ENCODE results near the gene SPAAR.
A peak's percentile ranks its signal among the peaks of the same experiment; 100 is the strongest.

Gene SPAAR, protein sequence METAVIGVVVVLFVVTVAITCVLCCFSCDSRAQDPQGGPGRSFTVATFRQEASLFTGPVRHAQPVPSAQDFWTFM

DNA sequence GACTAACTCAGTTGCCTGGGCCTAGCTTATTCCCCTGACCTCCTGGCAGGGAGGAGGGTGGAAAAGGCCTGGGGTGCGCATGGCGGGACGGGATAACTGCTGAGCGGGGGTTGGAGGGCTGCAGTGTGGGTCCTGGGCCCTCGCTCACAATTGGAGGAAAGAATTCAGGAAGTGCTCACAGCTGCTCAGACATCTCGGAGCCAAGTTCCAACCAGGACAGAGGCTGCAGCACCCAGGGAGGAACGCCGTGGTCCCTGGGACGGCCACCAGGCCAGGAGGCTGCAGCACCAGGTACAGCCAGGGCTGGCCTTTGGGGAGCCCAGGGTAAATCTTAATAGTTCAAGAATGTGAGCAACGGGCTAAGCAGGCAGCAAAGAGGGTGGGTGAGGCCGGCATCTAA lies at the start of gene SPAAR:
SPAAR (plus strand) TSS at position 217 of the 400 bp plus-strand sequence. CDS start 974 bp downstream, outside the sequence.
- Mint-ChIP-seq H3K27ac (peak within 1 kb of the TSS; percentile 96), H3K4me3 (no peak within 1 kb of the TSS), H3K36me3 (peaks cover 2% of the 10 kb centered on the region), H3K4me1 (peaks cover 53% of the 10 kb centered on the region), H3K9me3 (no peaks in the 10 kb centered on the region), H3K27me3 (peaks cover 18% of the 10 kb centered on the region)
- CTCF ChIA-PET: interaction anchor here (4.7 kb wide), 1 partner anchor 36 kb away, joined by 35 read pairs; no protein-coding TSS in a partner anchor
- no peak for DNase-seq

DNA sequence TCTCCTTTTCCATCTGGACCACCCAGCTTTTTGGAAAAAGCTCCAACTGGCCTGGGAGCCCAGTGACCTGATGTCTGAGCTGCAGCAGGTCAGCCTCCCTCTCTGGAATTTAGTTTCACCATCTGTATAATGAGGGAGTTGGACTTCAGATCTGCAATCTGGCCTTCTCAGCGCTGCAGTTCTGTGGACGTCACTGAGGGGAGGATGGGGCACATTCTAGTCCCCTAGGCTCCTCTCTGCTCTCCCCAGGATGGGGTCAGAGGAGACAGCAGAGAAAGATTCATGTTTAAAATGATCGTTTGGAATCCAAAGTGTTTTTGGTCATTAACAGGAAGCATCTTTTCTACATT lies 49.3 kb upstream of the SPAAR start:
- peaks cover 7% of the 10 kb centered on the region for H3K4me1 Mint-ChIP-seq
- H3K27me3 Mint-ChIP-seq: peaks cover 60% of the 10 kb centered on the region
- H3K9me3 Mint-ChIP-seq: no peaks in the 10 kb centered on the region
- CTCF ChIA-PET: interaction anchor here (1.3 kb wide), 1 partner anchor 163 kb away, joined by 4 read pairs; no protein-coding TSS in a partner anchor
- H3K4me3 Mint-ChIP-seq: no peak overlapping the region
- no peak overlapping the region for H3K27ac Mint-ChIP-seq
- no peaks in the 10 kb centered on the region for H3K36me3 Mint-ChIP-seq
- no peak for DNase-seq

DNA sequence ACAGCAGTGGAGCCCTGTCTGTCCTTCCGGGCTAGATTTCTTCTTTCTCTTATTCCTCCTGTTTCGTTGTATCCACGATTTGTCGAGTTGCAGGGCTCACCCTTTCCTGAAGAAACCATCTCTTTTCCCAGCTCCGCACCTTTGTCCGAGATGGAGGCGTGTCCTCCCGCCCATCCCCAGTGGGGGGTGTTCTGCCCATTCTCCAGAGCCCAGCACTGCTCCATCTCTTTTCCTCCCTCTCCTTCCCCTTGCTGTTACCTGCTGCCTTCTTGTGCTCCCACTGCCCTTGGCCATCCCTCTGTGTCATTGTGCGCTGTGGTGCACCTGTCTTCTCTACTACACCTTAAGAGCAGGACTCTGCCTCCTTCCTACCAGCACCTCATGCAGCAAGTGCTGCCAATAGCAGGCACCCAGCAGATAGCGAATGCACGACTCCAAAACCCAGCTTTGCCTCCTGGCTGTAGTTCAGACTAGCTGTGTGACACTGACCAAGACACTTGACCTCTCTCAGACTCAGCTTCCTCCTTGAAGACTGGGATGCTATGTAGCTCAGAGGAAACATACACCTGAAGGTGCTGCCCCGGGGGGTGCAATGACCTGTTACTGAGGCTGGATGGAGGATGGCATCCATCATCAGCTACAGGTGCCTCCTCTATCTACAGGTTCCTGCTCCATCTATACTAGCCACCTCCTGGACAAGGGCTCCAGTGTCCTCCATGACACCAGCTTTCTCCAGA lies 48.0 kb upstream of the SPAAR start:
- Mint-ChIP-seq H3K36me3 (no peaks in the 10 kb centered on the region), H3K27me3 (peaks cover 62% of the 10 kb centered on the region), H3K9me3 (no peaks in the 10 kb centered on the region), H3K27ac (no peak overlapping the region), H3K4me3 (no peak overlapping the region), H3K4me1 (peaks cover 7% of the 10 kb centered on the region)
- no peak for DNase-seq
- CTCF ChIA-PET: interaction anchor here (1.3 kb wide), 1 partner anchor 162 kb away, joined by 4 read pairs; no protein-coding TSS in a partner anchor

DNA sequence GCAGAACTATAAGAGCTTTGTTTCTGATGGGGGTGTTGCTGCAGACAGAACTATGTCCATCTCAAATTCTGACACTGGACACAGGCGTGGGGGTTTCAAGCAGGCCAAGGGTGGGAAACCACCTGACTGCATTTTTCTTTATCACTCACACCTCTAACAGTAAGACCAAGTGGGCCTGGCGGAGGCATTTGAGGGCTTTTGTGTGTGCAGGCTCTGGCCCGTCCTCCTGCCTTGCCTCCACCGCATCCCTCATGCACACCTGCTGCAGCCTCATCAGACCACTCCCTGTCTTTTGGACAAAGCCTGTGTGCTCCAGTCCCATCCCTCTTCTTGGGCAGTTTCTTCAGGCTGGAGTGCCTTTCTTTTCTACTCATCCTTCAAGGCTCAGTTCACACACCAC lies 47.0 kb upstream of the SPAAR start:
- Mint-ChIP-seq H3K4me3 (no peak overlapping the region), H3K27ac (no peak overlapping the region), H3K9me3 (no peaks in the 10 kb centered on the region), H3K27me3 (peaks cover 58% of the 10 kb centered on the region), H3K4me1 (peaks cover 7% of the 10 kb centered on the region), H3K36me3 (no peaks in the 10 kb centered on the region)
- no peak for DNase-seq
- CTCF ChIA-PET: no interaction called here

DNA sequence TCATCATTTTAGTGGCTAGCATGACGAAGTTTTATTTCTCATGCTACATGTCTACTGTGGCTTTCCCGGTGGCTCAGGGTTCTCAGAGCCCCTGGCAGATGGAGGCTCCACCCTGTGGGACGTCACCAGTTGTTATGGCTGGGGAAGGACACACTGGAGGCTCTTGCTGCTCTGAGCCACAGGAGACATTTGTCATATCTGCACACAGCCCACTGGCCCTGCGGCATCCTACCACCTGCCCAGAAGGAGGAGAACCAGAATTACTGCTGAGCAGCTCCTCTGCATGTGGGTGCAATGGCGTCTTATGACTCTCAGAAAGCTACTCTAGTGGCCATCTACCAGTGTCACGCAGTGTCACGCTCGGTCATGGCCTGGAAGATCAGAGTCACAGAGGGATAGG lies 45.7 kb upstream of the SPAAR start:
- Mint-ChIP-seq H3K27ac (no peak overlapping the region), H3K4me3 (no peak overlapping the region), H3K27me3 (peaks cover 50% of the 10 kb centered on the region), H3K9me3 (no peaks in the 10 kb centered on the region), H3K36me3 (no peaks in the 10 kb centered on the region), H3K4me1 (peaks cover 3% of the 10 kb centered on the region)
- CTCF ChIA-PET: interaction anchor here (1.1 kb wide), 1 partner anchor 18 kb away, joined by 5 read pairs; no protein-coding TSS in a partner anchor
- DNase-seq: no peak

DNA sequence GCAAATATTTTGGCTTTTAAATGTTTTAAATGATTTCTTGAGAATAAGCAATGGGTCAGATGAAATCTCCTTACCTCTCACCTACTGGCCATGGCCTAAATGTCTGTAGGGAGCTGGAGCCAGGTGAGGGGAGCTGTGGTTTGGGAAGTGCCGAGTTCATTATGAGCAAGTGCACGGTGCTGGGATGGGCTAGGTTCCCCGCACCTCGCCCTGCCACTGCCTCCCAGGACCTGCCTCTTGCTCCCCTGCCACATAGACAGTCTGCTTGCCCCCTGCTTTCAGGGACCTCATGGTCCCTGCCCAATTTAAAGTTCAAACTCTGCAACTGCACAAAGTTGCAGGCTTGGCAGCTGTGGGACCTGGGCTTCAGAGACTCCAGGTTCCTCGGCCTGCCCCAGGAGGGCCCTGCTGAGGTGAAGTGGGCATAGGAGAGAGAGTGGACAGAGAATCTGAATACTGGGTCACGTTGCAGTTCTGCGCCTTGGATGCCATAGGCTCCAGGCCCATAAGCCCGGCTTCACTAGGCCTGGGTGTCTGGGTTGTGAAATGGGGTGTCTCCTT lies 44.5 kb upstream of the SPAAR start:
- CTCF ChIA-PET: interaction anchor here (1.6 to 2.1 kb wide), 2 partner anchors 14 to 17 kb away, joined by 5 to 6 read pairs; no protein-coding TSS in a partner anchor
- H3K27ac Mint-ChIP-seq: no peak overlapping the region
- H3K27me3 Mint-ChIP-seq: peaks cover 42% of the 10 kb centered on the region
- H3K4me1 Mint-ChIP-seq: no peaks in the 10 kb centered on the region
- no peaks in the 10 kb centered on the region for H3K36me3 Mint-ChIP-seq
- DNase-seq: no peak
- no peaks in the 10 kb centered on the region for H3K9me3 Mint-ChIP-seq
- H3K4me3 Mint-ChIP-seq: no peak overlapping the region

DNA sequence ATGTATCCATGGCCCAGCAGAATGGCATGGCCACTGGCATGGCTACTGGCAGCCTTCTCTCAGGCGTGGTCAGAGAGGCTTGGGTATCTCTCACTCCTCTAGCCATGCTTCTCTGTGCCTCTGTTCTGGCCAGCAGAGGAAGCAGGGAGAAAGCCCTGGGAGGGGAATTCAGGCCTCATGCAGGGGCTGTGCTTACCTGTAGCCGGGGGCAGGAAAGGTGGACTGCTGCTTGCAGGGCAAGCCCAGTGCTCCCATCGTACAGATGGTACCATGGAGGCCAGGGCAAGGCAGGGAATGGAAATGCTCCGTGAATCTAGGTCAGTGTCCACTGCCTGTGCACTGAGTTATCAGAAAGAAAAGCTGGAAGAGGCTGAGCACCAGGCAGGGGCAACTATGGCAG lies 41.8 kb upstream of the SPAAR start:
- CTCF ChIA-PET: interaction anchor here (1.2 to 1.5 kb wide), 3 partner anchors 10 to 77 kb away, joined by 3 read pairs; no protein-coding TSS in a partner anchor
- no peak overlapping the region for H3K27ac Mint-ChIP-seq
- no peak for DNase-seq

DNA sequence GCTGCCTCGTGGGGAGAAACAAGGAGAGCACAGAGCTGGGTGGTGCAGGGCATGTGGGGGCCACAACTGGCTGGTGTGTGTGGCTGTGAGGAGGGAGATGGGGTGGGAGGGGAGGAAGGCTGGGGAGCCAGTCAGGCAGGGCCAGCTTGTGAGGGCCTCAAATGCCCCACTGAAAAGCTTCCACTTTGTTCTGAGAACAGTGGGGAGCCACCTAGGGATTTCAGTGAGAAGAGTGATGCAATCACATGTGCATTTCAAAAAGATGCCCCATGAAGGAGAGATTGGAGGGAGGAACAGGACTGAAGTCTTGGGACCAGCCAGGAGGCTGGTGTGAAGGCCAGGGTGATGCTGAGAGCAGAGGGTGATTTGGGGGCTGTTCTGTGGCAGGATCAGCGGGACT lies 40.4 kb upstream of the SPAAR start:
- no peaks in the 10 kb centered on the region for H3K36me3 Mint-ChIP-seq
- DNase-seq: no peak
- CTCF ChIA-PET: interaction anchor here (1.2 to 1.8 kb wide), 3 partner anchors 13 to 78 kb away, joined by 3 to 7 read pairs (median 3); no protein-coding TSS in a partner anchor

More for the DNA sequence above, 41.8 kb upstream of the SPAAR start:
- H3K27me3 Mint-ChIP-seq: peaks cover 20% of the 10 kb centered on the region
- no peaks in the 10 kb centered on the region for H3K4me1 Mint-ChIP-seq
- no peaks in the 10 kb centered on the region for H3K9me3 Mint-ChIP-seq
- no peak overlapping the region for H3K4me3 Mint-ChIP-seq
- no peaks in the 10 kb centered on the region for H3K36me3 Mint-ChIP-seq

DNA sequence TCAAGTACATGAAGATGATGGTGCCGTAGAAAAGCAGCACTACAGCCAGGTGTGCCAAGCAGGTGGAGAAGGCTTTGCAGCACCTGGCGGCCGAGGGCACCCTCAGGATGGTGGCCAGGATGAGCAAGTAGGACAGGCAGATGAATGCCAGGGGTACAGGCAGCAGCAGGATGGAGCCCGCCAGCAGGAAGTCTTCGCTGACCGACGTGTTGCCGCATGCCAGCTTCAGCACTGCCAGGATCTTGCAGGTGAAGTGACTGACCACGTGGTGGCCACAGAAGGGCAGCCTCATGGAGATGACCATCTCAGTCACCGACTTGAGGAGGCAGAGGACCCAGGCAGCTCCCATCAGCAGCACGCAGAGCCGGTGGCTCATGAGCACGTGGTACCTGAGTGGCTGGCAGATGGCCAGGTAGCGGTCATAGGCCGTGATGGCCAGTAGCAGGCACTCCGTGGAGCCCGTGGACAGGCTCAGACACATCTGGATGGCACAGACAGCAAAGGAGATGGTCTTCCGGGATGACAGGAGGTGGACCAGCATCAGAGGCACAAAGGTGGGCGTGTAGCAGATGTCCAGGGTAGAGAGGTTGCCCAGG lies 39.6 kb upstream of the SPAAR start:
- H3K27me3 Mint-ChIP-seq: peaks cover 11% of the 10 kb centered on the region
- no peaks in the 10 kb centered on the region for H3K9me3 Mint-ChIP-seq
- no peak overlapping the region for H3K4me3 Mint-ChIP-seq
- DNase-seq: no peak
- H3K27ac Mint-ChIP-seq: no peak overlapping the region
- CTCF ChIA-PET: interaction anchor here (1.8 kb wide), 1 partner anchor 13 kb away, joined by 7 read pairs; no protein-coding TSS in a partner anchor
- no peaks in the 10 kb centered on the region for H3K4me1 Mint-ChIP-seq
- H3K36me3 Mint-ChIP-seq: no peaks in the 10 kb centered on the region

More for the DNA sequence above, 40.4 kb upstream of the SPAAR start:
- Mint-ChIP-seq H3K27ac (no peak overlapping the region), H3K9me3 (no peaks in the 10 kb centered on the region), H3K4me3 (no peak overlapping the region), H3K4me1 (no peaks in the 10 kb centered on the region), H3K27me3 (peaks cover 13% of the 10 kb centered on the region)

DNA sequence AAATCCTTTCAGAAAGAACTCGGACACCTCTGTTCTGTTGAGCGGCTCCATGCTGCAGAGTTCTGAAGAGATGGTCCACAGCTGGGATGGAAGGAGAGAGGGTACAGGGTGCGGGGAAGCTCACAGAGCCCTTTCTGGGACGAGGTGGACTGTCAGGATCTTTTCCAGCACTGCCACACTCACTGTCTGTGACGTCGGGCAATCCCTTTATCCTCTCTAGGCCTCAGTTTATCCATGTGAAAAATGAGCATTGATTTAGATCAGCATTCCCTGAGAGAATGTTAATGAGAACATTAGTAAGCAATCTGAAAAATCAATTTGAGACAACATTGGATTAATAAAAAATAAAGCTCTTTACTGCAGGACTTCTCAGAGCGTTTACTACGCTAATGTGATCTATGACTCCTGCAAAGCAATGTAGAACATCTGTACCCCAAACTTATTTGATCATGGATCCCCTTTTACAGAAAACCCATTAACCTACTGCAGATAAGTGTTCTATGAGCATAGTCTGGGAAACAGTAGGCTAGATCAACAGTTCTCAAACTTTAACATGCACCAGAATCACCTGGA lies 38.9 kb upstream of the SPAAR start, which contains the start of gene OR13J1:
OR13J1 (minus strand) TSS at position 51 of the 573 bp plus-strand sequence; CDS start at position 51, 0 bp downstream.
- no peaks in the 10 kb centered on the region for H3K36me3 Mint-ChIP-seq
- H3K4me3 Mint-ChIP-seq: no peak within 1 kb of the TSS
- peaks cover 7% of the 10 kb centered on the region for H3K27me3 Mint-ChIP-seq
- no peaks in the 10 kb centered on the region for H3K9me3 Mint-ChIP-seq
- H3K4me1 Mint-ChIP-seq: no peaks in the 10 kb centered on the region
- CTCF ChIA-PET: interaction anchor here (2.5 kb wide), 1 partner anchor 12 kb away, joined by 6 read pairs; no protein-coding TSS in a partner anchor
- no peak within 1 kb of the TSS for H3K27ac Mint-ChIP-seq
- no peak for DNase-seq

DNA sequence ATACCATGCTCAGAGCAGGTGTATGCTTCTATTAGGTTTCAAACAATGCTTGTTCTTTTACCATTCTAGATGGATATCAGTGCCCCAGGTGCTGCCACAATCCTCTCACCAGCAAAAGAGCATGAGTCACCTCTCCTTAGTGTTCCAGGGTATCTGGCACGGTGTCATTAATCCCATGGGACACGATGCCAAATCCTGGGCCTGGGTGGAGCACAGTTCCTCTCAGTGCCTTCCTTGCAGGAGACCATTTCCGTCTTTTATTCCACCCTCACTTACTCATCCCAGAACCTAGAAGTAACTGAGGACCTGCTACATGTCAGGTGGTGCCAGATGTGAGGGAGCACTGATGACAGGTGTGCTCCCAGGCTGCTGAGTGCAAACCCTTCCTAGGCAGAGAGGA lies 37.7 kb upstream of the SPAAR start:
- CTCF ChIA-PET: interaction anchor here (2.5 kb wide), 1 partner anchor 11 kb away, joined by 6 read pairs; no protein-coding TSS in a partner anchor
- H3K27ac Mint-ChIP-seq: no peak overlapping the region
- H3K27me3 Mint-ChIP-seq: peaks cover 11% of the 10 kb centered on the region
- no peak overlapping the region for H3K4me3 Mint-ChIP-seq
- H3K9me3 Mint-ChIP-seq: no peaks in the 10 kb centered on the region
- no peaks in the 10 kb centered on the region for H3K36me3 Mint-ChIP-seq
- no peaks in the 10 kb centered on the region for H3K4me1 Mint-ChIP-seq
- no peak for DNase-seq

DNA sequence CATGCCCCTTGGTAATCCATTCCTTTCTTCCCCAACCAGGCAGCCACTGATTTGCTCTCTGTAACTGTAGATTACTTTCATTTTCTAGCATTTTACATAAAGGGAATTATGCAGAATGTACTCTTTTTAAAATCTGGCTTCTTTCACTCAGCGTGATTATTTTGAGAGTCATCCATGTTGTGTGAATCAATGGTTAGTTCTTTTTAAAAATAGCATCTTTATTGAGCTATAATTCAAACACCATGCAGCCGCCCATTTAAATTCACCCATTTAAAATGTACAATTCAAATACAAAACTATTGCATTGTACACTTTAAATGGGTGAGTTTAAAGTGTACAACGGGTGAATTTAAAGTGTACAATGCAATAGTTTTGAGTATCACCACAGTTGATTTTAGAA lies 36.8 kb upstream of the SPAAR start:
- H3K9me3 Mint-ChIP-seq: peaks cover 6% of the 10 kb centered on the region
- peaks cover 13% of the 10 kb centered on the region for H3K27me3 Mint-ChIP-seq
- H3K4me3 Mint-ChIP-seq: no peak overlapping the region
- CTCF ChIA-PET: interaction anchor here (0.6 to 2.5 kb wide), 2 partner anchors 10 to 225 kb away, joined by 3 to 6 read pairs; no protein-coding TSS in a partner anchor
- peaks cover under 1% of the 10 kb centered on the region for H3K36me3 Mint-ChIP-seq
- H3K27ac Mint-ChIP-seq: no peak overlapping the region
- no peak for DNase-seq
- H3K4me1 Mint-ChIP-seq: no peaks in the 10 kb centered on the region

DNA sequence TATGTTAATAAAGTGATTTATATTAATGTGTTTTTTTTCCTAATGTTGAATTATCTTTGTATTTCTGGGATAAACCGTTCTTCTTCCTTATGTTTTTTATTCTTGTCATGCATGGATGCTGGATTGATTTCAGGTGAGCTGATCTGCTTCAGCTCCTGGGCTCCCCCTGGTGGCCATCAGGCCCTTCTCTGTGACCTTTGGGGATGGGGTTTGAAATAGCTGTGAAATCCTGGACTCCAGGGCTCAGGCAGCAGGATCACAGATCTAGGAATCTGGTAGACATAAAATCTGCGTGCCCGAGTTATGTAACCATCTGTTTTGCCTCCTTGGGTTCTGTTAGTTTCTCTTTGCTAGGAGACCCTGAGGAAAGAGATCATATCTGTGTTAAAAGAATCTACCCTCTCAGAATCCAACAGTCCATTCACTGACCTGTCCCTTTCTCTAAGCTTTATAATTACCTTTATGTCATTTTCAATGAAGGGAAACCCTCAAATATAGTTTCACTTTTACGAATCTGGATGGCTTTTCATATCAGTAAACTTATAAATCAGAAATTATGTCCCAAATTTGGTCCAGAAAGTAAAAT lies 26.9 kb upstream of the SPAAR start:
- DNase-seq: peak; percentile 85
- CTCF ChIA-PET: interaction anchor here (0.7 to 3.0 kb wide), 32 partner anchors 9 to 279 kb away, joined by 3 to 61 read pairs (median 4); partner anchors contain the start of genes ARHGEF39, FAM221B, GBA2 and HINT2
- Mint-ChIP-seq H3K9me3 (peaks cover 6% of the 10 kb centered on the region), H3K27me3 (peaks cover 41% of the 10 kb centered on the region), H3K27ac (no peak overlapping the region), H3K4me3 (no peak overlapping the region), H3K4me1 (no peaks in the 10 kb centered on the region), H3K36me3 (peaks cover 2% of the 10 kb centered on the region)

All from activated naive CD4-positive, alpha-beta T cell treated with anti-CD3 and anti-CD28 coated beads, Interleukin-2, amount 10 ng/mL, durations not matched to agents 7 days and 5 days (primary cell).